ENCODE measurements around the gene MED12L. TPM values are rescaled to one million over a fixed set of nuclear protein-coding genes. Genes with fewer than 3 reads are reported as not detected.

Gene MED12L
- total RNA-seq, 2 donors from 2014 or later: 15.5 to 28.9 TPM

DNA sequence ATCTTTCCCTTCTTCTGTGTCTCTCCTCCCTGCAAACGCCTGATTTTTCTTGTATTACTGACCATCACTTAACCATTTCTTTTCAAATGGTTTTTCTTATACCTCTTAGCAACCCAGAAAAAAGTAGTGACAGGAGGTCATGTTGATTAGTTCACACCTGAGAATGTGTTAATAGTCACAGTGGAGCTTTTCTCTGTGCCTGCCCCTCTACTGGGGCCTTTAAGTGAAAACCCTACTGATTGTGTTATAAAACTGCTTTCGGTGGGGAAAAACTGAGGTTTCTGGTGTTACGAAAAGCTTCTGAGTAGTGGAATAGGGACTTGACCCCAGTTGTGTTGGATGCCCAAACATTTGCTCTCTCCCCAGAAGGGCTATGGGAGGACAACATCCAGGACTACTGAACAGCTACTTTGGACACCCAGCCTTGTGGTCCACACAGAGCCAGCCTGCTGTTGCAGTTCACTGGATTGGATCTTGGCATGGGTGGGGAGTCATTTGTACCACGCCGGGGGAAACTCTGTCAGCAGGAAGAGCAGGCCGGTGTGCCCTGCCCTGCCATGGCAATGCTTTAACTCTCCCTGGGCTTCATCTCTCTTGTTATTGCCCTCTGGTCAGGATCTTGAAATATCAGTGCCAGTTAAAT is 220.8 kb downstream of the MED12L start:
- TF ChIP-seq, protein P1, sequence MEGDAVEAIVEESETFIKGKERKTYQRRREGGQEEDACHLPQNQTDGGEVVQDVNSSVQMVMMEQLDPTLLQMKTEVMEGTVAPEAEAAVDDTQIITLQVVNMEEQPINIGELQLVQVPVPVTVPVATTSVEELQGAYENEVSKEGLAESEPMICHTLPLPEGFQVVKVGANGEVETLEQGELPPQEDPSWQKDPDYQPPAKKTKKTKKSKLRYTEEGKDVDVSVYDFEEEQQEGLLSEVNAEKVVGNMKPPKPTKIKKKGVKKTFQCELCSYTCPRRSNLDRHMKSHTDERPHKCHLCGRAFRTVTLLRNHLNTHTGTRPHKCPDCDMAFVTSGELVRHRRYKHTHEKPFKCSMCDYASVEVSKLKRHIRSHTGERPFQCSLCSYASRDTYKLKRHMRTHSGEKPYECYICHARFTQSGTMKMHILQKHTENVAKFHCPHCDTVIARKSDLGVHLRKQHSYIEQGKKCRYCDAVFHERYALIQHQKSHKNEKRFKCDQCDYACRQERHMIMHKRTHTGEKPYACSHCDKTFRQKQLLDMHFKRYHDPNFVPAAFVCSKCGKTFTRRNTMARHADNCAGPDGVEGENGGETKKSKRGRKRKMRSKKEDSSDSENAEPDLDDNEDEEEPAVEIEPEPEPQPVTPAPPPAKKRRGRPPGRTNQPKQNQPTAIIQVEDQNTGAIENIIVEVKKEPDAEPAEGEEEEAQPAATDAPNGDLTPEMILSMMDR (conservative IDR thresholded peaks at IDR 0.05): no peak
- no peak overlapping the region for H3K4me3 Mint-ChIP-seq
- WGBS, 2 experiments (ENCODE audit: insufficient coverage in 1 of 2, insufficient read length in 1 of 2): 84 to 95% methylated on average over 2 to 6 of the region's 6 CpGs
- no peaks in the 10 kb centered on the region for H3K36me3 ChIP-seq (ENCODE audit: control insufficient read depth, insufficient read depth, low read length)
- H3K27ac ChIP-seq (ENCODE audit: low read depth, low read length): no peak overlapping the region
- H3K4me3 ChIP-seq (ENCODE audit: low read length): no peak overlapping the region
- H3K9me3 ChIP-seq (ENCODE audit: control insufficient read depth, low read length): no peaks in the 10 kb centered on the region
- peak; percentile 60 for DNase-seq
- no peaks in the 10 kb centered on the region for H3K9me3 Mint-ChIP-seq
- no peaks in the 10 kb centered on the region for H3K27me3 Mint-ChIP-seq (ENCODE audit: insufficient read depth)
- H3K36me3 Mint-ChIP-seq (ENCODE audit: low read depth): no peaks in the 10 kb centered on the region
- peaks cover 10% of the 10 kb centered on the region for H3K4me1 ChIP-seq (ENCODE audit: control insufficient read depth, insufficient read depth, low read length)
- H3K9ac ChIP-seq (ENCODE audit: extremely low read depth, low read length, poor library complexity, severe bottlenecking): no peak overlapping the region
- H3K27me3 ChIP-seq (ENCODE audit: control insufficient read depth, insufficient read depth, low read length, poor library complexity, severe bottlenecking): no peaks in the 10 kb centered on the region
- H3K27ac Mint-ChIP-seq: peak overlapping the region; percentile 93
- H3K4me1 Mint-ChIP-seq: peaks cover 37% of the 10 kb centered on the region

DNA sequence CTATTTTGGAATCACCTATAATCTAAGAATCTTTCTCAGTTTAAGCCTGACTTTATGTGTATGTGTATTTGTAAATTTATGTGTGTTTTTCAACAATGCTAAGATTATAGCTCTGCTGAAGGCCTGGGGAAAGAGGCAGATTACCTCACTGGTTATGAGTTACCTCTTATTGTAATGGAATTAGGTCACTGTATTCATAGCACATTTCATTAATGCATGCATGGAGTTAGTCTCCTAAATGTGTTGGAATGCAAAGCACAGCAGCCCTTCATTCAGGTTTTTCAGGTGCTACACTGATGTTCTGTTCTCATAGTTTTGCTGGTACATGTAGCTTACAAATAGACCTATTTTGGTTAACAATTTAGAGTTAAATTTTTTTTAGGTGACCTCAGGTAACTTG is 221.7 kb downstream of the MED12L start:
- Mint-ChIP-seq H3K36me3 (ENCODE audit: low read depth) (no peaks in the 10 kb centered on the region), H3K9me3 (no peaks in the 10 kb centered on the region), H3K4me3 (no peak overlapping the region), H3K27ac (no peak overlapping the region), H3K4me1 (peaks cover 37% of the 10 kb centered on the region), H3K27me3 (ENCODE audit: insufficient read depth) (no peaks in the 10 kb centered on the region)
- Histone ChIP-seq H3K9me3 (ENCODE audit: control insufficient read depth, low read length) (no peaks in the 10 kb centered on the region), H3K36me3 (ENCODE audit: control insufficient read depth, insufficient read depth, low read length) (no peaks in the 10 kb centered on the region), H3K9ac (ENCODE audit: extremely low read depth, low read length, poor library complexity, severe bottlenecking) (no peak overlapping the region), H3K4me3 (ENCODE audit: low read length) (no peak overlapping the region), H3K27me3 (ENCODE audit: control insufficient read depth, insufficient read depth, low read length, poor library complexity, severe bottlenecking) (no peaks in the 10 kb centered on the region), H3K27ac (ENCODE audit: low read depth, low read length) (no peak overlapping the region), H3K4me1 (ENCODE audit: control insufficient read depth, insufficient read depth, low read length) (peaks cover 10% of the 10 kb centered on the region)
- TF ChIP-seq, protein P1 (conservative IDR thresholded peaks at IDR 0.05): no peak
- DNase-seq: no peak

DNA sequence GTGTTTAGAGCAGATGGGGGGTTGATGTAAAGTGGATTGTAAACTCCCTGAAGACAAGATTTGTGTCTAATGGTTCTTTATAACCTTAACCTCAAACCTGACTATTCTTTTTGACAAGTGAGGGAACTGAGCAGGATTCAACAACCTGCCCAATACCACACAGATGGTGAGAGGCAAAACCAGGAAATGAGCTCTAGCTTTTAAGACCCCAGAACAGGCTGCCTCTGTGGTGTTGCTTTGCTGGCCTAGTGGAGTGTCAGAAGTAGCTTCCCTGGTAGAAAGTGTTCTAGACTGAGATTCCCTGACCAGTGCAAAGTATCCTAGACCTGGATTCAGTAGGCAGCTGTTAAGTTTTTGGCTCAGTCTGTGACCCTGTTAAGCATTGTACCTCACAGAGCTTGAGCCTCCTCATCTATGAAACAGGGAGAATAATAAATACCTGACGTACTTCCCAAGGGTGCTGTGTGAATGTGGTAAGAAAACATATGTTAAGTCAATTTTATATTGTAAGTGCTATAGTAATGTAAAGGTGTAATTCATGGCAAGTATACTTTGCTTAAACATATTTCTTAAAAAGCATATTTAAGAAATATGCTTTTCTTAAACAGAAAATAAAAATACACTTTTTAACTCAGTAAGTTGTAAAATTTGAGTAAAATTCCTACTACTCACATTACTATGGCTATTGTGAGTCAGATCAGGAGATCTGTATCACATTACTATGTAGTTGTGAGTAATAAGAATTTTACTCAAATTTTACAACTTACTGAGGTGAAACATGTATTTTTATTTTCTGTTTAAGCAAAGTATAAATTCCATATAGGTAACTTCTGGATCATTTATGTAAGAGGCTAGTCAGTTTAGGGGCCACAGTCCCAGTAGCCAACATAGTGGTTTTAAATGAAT is 222.4 kb downstream of the MED12L start:
- H3K9ac ChIP-seq (ENCODE audit: extremely low read depth, low read length, poor library complexity, severe bottlenecking): no peak overlapping the region
- no peaks in the 10 kb centered on the region for H3K9me3 ChIP-seq (ENCODE audit: control insufficient read depth, low read length)
- H3K27ac ChIP-seq (ENCODE audit: low read depth, low read length): no peak overlapping the region
- no peak overlapping the region for H3K4me3 ChIP-seq (ENCODE audit: low read length)
- no peaks in the 10 kb centered on the region for H3K27me3 ChIP-seq (ENCODE audit: control insufficient read depth, insufficient read depth, low read length, poor library complexity, severe bottlenecking)
- no peaks in the 10 kb centered on the region for H3K9me3 Mint-ChIP-seq
- no peak overlapping the region for H3K4me3 Mint-ChIP-seq
- peak overlapping the region; percentile 41 for H3K27ac Mint-ChIP-seq
- H3K27me3 Mint-ChIP-seq (ENCODE audit: insufficient read depth): no peaks in the 10 kb centered on the region
- no peaks in the 10 kb centered on the region for H3K36me3 Mint-ChIP-seq (ENCODE audit: low read depth)
- H3K4me1 ChIP-seq (ENCODE audit: control insufficient read depth, insufficient read depth, low read length): peaks cover 10% of the 10 kb centered on the region
- no peaks in the 10 kb centered on the region for H3K36me3 ChIP-seq (ENCODE audit: control insufficient read depth, insufficient read depth, low read length)
- TF ChIP-seq, protein P1 (conservative IDR thresholded peaks at IDR 0.05): no peak
- 100% methylated on average over 1 of the region's 1 CpG; no CpG with 5 or more reads in 1 of the 2 experiments for whole genome bisulfite sequencing, 2 experiments (ENCODE audit: insufficient coverage in 1 of 2, insufficient read length in 1 of 2)
- no peak for DNase-seq
- peaks cover 39% of the 10 kb centered on the region for H3K4me1 Mint-ChIP-seq
